Brain microvascular endothelial cell (primary cell): ENCODE measurements around the gene ZNF628.
A peak's percentile ranks its signal among the peaks of the same experiment; 100 is the strongest.
"Not testable (repeated sequence)": the region's sequence is repeated elsewhere in the genome, so short reads cannot be mapped to it uniquely, and the experiment has no call there.

Source experiments
- DNase-seq: peaks from one replicate; pipeline ENCODE4 v3.0.0-alpha.2; 2020
- H3K27ac ChIP-seq: fragments of 250-450 bp; sonication (Bioruptor Pico); 2 replicates; pipeline ENCODE4 v1.5.1; 2020; ENCODE audit warnings: mild to moderate bottlenecking, moderate library complexity
- H3K27me3 ChIP-seq: fragments of 250-450 bp; sonication (Bioruptor Pico); replicated peaks from 2 replicates; pipeline ENCODE4 v1.5.1; 2020; ENCODE audit warnings: mild to moderate bottlenecking
- H3K36me3 ChIP-seq: fragments of 250-450 bp; sonication (Bioruptor Pico); replicated peaks from 2 replicates; pipeline ENCODE4 v1.5.1; 2020; ENCODE audit warnings: mild to moderate bottlenecking
- H3K4me3 ChIP-seq: 2 replicates; pipeline ENCODE4 v1.5.1; 2011; ENCODE audit warnings: low read depth, mild to moderate bottlenecking, control low read depth, low read length, moderate library complexity
- in situ Hi-C: cut with HindIII; loops from 2 replicates; pipeline ENCODE4 v1.10.0; 2017; ENCODE audit warnings: low sequenced_read_pairs, low pct_ligation_motif_present
- TF ChIP-seq, protein P1 (sequence below): IDR thresholded peaks from 2 replicates; pipeline ENCODE4 v1.5.1; 2011; ENCODE audit warnings: low read depth, mild to moderate bottlenecking, moderate library complexity, low read length, control low read depth, inconsistent platforms; ENCODE audit errors: missing control alignments

ZNF628 gene

DNA sequence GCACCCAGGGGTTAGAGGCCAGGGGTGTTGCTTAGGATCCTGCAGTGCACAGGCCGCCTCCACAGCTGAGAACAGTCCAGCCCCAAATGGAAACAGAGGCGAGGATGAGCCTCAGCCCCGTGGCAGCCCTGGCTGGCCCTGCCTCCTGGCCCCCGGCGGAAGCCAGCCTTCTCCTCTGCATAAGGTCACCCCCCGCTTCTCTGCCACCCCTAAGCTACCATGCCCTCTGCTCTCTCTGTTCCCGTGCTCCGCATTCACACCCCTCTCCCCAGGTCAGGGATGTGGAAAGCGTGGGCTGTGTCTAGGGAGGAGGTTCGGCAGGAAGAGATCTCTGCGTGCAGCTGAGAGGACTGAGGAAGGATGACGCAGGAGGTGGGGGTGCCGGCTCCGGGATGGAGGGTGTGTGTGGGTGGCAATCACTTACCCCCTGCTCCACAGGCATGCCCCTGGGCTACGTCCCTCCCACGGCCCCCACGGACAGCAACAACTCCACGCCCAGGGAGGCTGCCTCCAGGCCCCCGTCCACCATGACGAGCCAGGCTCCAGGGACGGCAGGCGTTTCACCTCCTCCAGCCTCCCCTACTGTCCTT is 17.9 kb downstream of the ZNF628 start:
- no peaks in the 10 kb centered on the region for H3K27me3 ChIP-seq
- peak overlapping the region; percentile 53 for H3K4me3 ChIP-seq
- peak; percentile 80 for DNase-seq
- H3K27ac ChIP-seq: peak overlapping the region; percentile 70
- in situ Hi-C loops: no loop called here
- TF ChIP-seq, protein P1, sequence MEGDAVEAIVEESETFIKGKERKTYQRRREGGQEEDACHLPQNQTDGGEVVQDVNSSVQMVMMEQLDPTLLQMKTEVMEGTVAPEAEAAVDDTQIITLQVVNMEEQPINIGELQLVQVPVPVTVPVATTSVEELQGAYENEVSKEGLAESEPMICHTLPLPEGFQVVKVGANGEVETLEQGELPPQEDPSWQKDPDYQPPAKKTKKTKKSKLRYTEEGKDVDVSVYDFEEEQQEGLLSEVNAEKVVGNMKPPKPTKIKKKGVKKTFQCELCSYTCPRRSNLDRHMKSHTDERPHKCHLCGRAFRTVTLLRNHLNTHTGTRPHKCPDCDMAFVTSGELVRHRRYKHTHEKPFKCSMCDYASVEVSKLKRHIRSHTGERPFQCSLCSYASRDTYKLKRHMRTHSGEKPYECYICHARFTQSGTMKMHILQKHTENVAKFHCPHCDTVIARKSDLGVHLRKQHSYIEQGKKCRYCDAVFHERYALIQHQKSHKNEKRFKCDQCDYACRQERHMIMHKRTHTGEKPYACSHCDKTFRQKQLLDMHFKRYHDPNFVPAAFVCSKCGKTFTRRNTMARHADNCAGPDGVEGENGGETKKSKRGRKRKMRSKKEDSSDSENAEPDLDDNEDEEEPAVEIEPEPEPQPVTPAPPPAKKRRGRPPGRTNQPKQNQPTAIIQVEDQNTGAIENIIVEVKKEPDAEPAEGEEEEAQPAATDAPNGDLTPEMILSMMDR: no peak
- no peaks in the 10 kb centered on the region for H3K36me3 ChIP-seq

DNA sequence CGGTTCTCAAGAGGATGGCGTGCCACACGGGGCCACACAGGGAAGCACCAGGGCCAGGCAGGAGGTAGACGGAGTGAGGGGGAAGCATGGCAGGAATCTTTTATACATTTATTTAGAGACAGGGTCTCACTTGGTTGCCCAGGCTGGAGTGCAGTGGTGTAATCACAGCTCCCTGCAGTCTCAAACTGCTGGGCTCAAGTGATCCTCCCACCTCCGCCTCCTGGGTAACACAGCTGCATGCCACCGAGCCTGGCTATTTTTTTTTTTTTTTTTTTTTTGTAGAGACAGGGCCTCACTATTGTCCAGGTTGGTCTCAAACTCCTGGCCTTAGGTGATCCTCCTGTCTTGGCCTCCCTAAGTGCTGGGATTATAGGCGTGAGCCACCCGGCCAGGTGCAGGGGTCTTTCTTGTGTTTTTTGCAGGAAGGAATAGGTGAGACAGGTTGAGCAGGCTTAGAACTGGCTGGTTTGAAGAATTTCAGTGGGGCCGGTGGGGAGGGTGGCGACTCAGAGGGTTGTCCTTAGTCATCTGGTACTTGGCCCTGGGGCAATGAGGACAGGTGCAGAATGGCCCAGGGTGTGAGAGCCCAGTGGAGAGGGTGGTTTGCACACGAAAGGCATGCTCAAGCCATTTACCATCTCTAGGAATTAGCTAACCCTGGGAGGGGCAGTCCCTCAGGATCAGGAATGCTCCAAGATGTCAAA is 19.4 kb downstream of the ZNF628 start:
- in situ Hi-C loops: no loop called here
- Histone ChIP-seq H3K4me3 (no peak overlapping the region), H3K27me3 (no peaks in the 10 kb centered on the region), H3K27ac (no peak overlapping the region), H3K36me3 (peaks cover 8% of the 10 kb centered on the region)
- no peak for DNase-seq
- TF ChIP-seq, protein P1: no peak

- DNase-seq, in situ Hi-C loops, H3K27ac ChIP-seq, H3K27me3 ChIP-seq, H3K4me3 ChIP-seq: not testable (repeated sequence)
- H3K36me3 ChIP-seq: peaks cover 11% of the 10 kb centered on the region
These were observed 20.4 kb downstream of the ZNF628 start for GRCh38 chr19:55496820-55497219.

- H3K27ac ChIP-seq: no peak overlapping the region
- in situ Hi-C loops: no loop called here
- no peaks in the 10 kb centered on the region for H3K27me3 ChIP-seq
- no peak overlapping the region for H3K4me3 ChIP-seq
- H3K36me3 ChIP-seq: peaks cover 11% of the 10 kb centered on the region
- TF ChIP-seq, protein P1: no peak
- no peak for DNase-seq
These were observed 21.3 kb downstream of the ZNF628 start for GRCh38 chr19:55497763-55498162.

- peaks cover 11% of the 10 kb centered on the region for H3K36me3 ChIP-seq
- in situ Hi-C loops: no loop called here
- H3K4me3 ChIP-seq: no peak overlapping the region
- no peak overlapping the region for H3K27ac ChIP-seq
- TF ChIP-seq, protein P1: no peak
- no peak for DNase-seq
- no peaks in the 10 kb centered on the region for H3K27me3 ChIP-seq
These were observed 21.9 kb downstream of the ZNF628 start for GRCh38 chr19:55498246-55498840.

GRCh38 chr19:55500368-55500952 is 24.0 kb downstream of the ZNF628 start:
- TF ChIP-seq, protein P1: no peak

More at GRCh38 chr19:55500368-55500952, 24.0 kb downstream of the ZNF628 start:
- H3K4me3 ChIP-seq: no peak overlapping the region
- DNase-seq: no peak
- H3K27ac ChIP-seq: no peak overlapping the region
- H3K27me3 ChIP-seq: no peaks in the 10 kb centered on the region
- in situ Hi-C loops: no loop called here
- H3K36me3 ChIP-seq: peaks cover 11% of the 10 kb centered on the region
